Heart right ventricle (tissue), 16 donors: ENCODE data around the gene ZNF438. TPM values are rescaled to one million over a fixed set of nuclear protein-coding genes. Genes with fewer than 3 reads are reported as not detected.

Source experiments
- ATAC-seq, 8 donors: fragments of 200-7000 bp; cut with Tn5 transposase; one replicate each; pipeline ENCODE4 v1.9.1; 2020; ENCODE audit warnings: mild to moderate bottlenecking in 8 of 8, moderate library complexity in 8 of 8, moderate number of reproducible peaks in 1 of 8
- DNase-seq, 2 donors: peaks; one replicate each; pipeline ENCODE4 v3.0.0-alpha.2; 2020
- H3K27ac ChIP-seq, 10 donors: fragments of 200-600 bp; sonication (generic) in 2 of 10; one replicate each; pipeline versions ENCODE4 v1.5.0 to v1.8.0; 2020 to 2022; ENCODE audit warnings: mild to moderate bottlenecking in 3 of 10
- H3K27me3 ChIP-seq, 7 donors: fragments of 200-600 bp; one replicate each; pipeline ENCODE4 v1.8.0; 2021 to 2022; ENCODE audit warnings: mild to moderate bottlenecking in 2 of 7
- H3K36me3 ChIP-seq, 9 donors: fragments of 200-600 bp; sonication (generic) in 1 of 9; one replicate each; pipeline versions ENCODE4 v1.5.0 to v1.8.0; 2020 to 2022; ENCODE audit warnings: mild to moderate bottlenecking in 2 of 9
- H3K4me1 ChIP-seq, 9 donors: fragments of 200-600 bp; sonication (generic) in 1 of 9; one replicate each; pipeline versions ENCODE4 v1.5.0 to v1.8.0; 2020 to 2022; ENCODE audit warnings: mild to moderate bottlenecking in 4 of 9
- H3K4me3 ChIP-seq, 10 donors: fragments of 200-600 bp; sonication (generic) in 2 of 10; one replicate each; pipeline versions ENCODE4 v1.5.0 to v1.8.0; 2020 to 2022; ENCODE audit warnings: mild to moderate bottlenecking in 7 of 10, moderate library complexity in 2 of 10
- H3K9me3 ChIP-seq, 11 donors: fragments of 200-600 bp in 10 of 11; sonication (generic) in 2 of 11; one replicate each; pipeline versions ENCODE4 v1.5.0 to v1.8.0; 2013 to 2022; ENCODE audit warnings: mild to moderate bottlenecking in 2 of 11, control low read depth in 1 of 11, moderate library complexity in 1 of 11
- WGBS, 2 donors: extraction: QIAGEN DNeasy Blood & Tissue Kit; methylation state at CpG; one replicate each; pipeline ENCODE4 v1.1.7; 2013; ENCODE audit warnings: inconsistent platforms in 1 of 2; 5-methylcytosine and 5-hydroxymethylcytosine counted together
- intact Hi-C, 10 donors: fragments of 100-400 bp; cut with DNase I; formaldehyde crosslinking; loops; one replicate each; pipeline versions ENCODE4 v1.11.1 to v1.14.2; 2022
- polyA plus RNA-seq, 2 donors: library from polyadenylated mRNA; stranded (reverse); fragments of 200-250 nt; gene quantifications; one replicate each; pipeline ENCODE4 v1.2.3, GENCODE V29; 2013
- total RNA-seq, 10 donors: library from RNA; stranded (reverse); fragmentation: NEBNext Ultra II Directional in 3 of 10; extraction: Animal tissue kit (Norgen Biotek cat#: 25700) in 3 of 10; gene quantifications; one replicate each; pipeline versions ENCODE4 v1.2.1 to v1.2.4, GENCODE V29; 2021 to 2023
- TF ChIP-seq, protein P1 (sequence below), 9 donors: fragments of 200-600 bp; sonication (generic) in 2 of 9; IDR thresholded peaks; one replicate each; pipeline versions ENCODE4 v1.5.0 to v1.8.0; 2021 to 2022; ENCODE audit warnings: antibody characterized with exemption in 9 of 9, mild to moderate bottlenecking in 5 of 9, moderate library complexity in 1 of 9
- donor health status: Arrhythmogenic right ventricular cardiomyopathy.
- donor health status: ischemic (EF 13 %, LVEDD 7.1; RV severe dilation, severe dysfunction).
- donor health status: healthy with polysubstance abuse.
- donor health status: DM: no; HTN: yes; CAD: no.
- donor health status: DM: no; HTN: no; CAD: no.
- donor health status: ischemic (EF 25% LVEDD 6.9; RV normal size, moderate dysfunction).
- donor health status: ischemic (EF 25% LVEDD 5.7; RV mildly dilated, moderate dysfunction).
- donor health status: healthy.
- donor health status: DM: yes; HTN: yes; CAD: no.
- donor health status: Ischemic cardiomyopathy.
- donor health status: ischemic (EF 35%, LVEDD 5.7; RV mildly dilated, moderate dysfunction).
- donor health status: nonischemic (EF 11% LVEDD 7.7; RV severe dilation, severe dysfunction).
- donor health status: DM: yes; HTN: yes; CAD: no.
- donor health status: PGD.
- donor health status: ischemic (EF 29% LVEDD 5.4; RV normal size, mild dysfunction).
- donor health status: nonischemic (EF 23%, LVEDD 6.1; RV moderate dilation, normal function).

The ZNF438 gene
- total and polyA plus RNA-seq, 12 donors = 7.8 to 21.1 (median 12.4) TPM

DNA sequence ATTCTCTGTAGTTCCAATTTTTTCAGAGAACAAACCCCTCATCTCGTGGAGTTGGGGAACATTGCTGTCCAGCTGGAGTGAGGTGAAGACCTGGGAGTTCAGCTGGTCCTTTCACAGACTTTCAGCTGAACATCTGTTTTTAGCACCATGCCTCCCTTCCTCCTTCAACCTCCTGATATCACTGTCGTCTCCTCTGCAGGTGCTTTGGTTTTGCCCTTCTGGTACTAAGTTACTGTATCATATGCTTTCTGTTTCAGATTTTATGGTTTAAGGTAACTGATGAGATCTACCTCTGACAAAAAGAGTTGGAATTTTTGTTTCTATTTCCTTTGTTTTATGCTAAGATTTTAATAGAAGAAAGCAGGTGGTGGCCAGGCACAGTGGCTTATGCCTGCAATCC, 102.9 kb downstream of the ZNF438 start:
- 75 to 85% methylated on average over 2 of the region's 2 CpGs for WGBS, 2 donors
- ATAC-seq (no peak), DNase-seq (no peak)
- Histone ChIP-seq H3K36me3 (peaks cover 0 to 47% (median 6%) of the 10 kb centered on the region in 9 donors), H3K9me3 (peaks cover 0 to 20% (median 8%) of the 10 kb centered on the region in 11 donors), H3K27me3 (no peaks in the 10 kb centered on the region), H3K4me1 (peaks cover 0 to 4% (median 0%) of the 10 kb centered on the region in 9 donors), H3K4me3 (no peak overlapping the region), H3K27ac (no peak overlapping the region)
- TF ChIP-seq, protein P1, sequence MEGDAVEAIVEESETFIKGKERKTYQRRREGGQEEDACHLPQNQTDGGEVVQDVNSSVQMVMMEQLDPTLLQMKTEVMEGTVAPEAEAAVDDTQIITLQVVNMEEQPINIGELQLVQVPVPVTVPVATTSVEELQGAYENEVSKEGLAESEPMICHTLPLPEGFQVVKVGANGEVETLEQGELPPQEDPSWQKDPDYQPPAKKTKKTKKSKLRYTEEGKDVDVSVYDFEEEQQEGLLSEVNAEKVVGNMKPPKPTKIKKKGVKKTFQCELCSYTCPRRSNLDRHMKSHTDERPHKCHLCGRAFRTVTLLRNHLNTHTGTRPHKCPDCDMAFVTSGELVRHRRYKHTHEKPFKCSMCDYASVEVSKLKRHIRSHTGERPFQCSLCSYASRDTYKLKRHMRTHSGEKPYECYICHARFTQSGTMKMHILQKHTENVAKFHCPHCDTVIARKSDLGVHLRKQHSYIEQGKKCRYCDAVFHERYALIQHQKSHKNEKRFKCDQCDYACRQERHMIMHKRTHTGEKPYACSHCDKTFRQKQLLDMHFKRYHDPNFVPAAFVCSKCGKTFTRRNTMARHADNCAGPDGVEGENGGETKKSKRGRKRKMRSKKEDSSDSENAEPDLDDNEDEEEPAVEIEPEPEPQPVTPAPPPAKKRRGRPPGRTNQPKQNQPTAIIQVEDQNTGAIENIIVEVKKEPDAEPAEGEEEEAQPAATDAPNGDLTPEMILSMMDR (IDR thresholded peaks at IDR 0.05) = no peak
- intact Hi-C loops = no loop called here

DNA sequence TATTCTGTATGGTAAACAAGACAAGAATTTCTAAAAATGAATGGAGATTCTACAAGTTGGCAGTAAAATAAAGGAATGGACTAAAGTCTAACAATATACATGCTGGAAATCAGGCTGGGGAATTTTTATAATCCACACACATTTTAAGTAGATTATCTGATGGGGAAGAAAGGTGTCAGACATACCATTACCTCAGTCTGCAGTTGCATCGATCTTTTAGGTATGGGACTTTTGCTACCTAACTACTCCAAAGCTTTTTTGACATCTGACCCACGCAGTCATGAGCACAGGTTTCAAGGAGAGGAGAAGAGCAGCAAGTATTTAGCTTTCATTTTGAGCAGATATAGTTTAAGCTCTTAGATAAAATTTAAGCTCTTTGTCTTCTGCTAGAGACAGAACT, 113.0 kb downstream of the ZNF438 start:
- H3K4me3 ChIP-seq = no peak overlapping the region
- DNase-seq (no peak), ATAC-seq (no peak)
- H3K36me3 ChIP-seq = peaks cover 0 to 17% (median 0%) of the 10 kb centered on the region in 9 donors
- WGBS, 2 donors = 94 to 97% methylated on average over 2 of the region's 2 CpGs
- peaks cover 0 to under 1% (median 0%) of the 10 kb centered on the region in 11 donors for H3K9me3 ChIP-seq
- no peaks in the 10 kb centered on the region for H3K27me3 ChIP-seq
- peaks cover 0 to 20% (median 9%) of the 10 kb centered on the region in 9 donors for H3K4me1 ChIP-seq
- intact Hi-C loops = loop anchor here in 1 of 10 donors (10.0 kb wide), 1 partner anchor 106 kb away; no protein-coding TSS in a partner anchor
- TF ChIP-seq, protein P1 (IDR thresholded peaks at IDR 0.05) = no peak
- no peak overlapping the region for H3K27ac ChIP-seq

DNA sequence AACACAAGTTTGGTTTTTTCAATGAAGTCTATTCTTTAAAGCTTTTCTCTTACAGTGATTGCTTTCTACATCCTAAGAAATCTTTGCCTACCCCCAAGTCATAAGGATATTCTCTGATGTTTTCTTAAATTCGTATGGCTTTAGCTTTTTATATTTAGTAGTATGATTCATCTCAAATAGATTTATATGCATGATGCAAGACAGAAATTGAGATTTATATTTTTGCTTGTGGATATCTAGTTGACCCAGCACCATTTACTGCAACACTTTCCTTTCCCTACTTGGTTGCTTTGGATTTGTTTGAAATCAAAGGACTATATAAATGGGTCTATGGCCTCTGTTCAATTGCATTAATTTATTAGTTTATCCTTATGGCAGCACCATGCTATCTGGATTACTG, 113.9 kb downstream of the ZNF438 start:
- 73 to 77% methylated on average over 1 of the region's 1 CpG for WGBS, 2 donors

GRCh38 chr10:30917067-30917466, 114.6 kb downstream of the ZNF438 start:
- Histone ChIP-seq H3K27me3 (no peaks in the 10 kb centered on the region), H3K4me3 (no peak overlapping the region), H3K27ac (no peak overlapping the region), H3K36me3 (peaks cover 0 to 9% (median 0%) of the 10 kb centered on the region in 9 donors), H3K4me1 (peaks cover 0 to 29% (median 9%) of the 10 kb centered on the region in 9 donors), H3K9me3 (no peaks in the 10 kb centered on the region)
- TF ChIP-seq, protein P1 (IDR thresholded peaks at IDR 0.05) = no peak
- no peak for ATAC-seq
- DNase-seq = no peak
- 81 to 89% methylated on average over 3 of the region's 3 CpGs for WGBS, 2 donors
- intact Hi-C loops = loop anchor here in 1 of 10 donors (10.0 kb wide), 1 partner anchor 108 kb away; no protein-coding TSS in a partner anchor

More for the DNA sequence above, 113.9 kb downstream of the ZNF438 start:
- DNase-seq = no peak
- intact Hi-C loops = loop anchor here in 1 of 10 donors (10.0 kb wide), 1 partner anchor 107 kb away; no protein-coding TSS in a partner anchor
- TF ChIP-seq, protein P1 (IDR thresholded peaks at IDR 0.05) = no peak
- no peak overlapping the region for H3K27ac ChIP-seq
- no peak overlapping the region for H3K4me3 ChIP-seq
- H3K4me1 ChIP-seq = peaks cover 0 to 23% (median 9%) of the 10 kb centered on the region in 9 donors
- ATAC-seq = no peak
- peaks cover 0 to 10% (median 0%) of the 10 kb centered on the region in 9 donors for H3K36me3 ChIP-seq
- no peaks in the 10 kb centered on the region for H3K27me3 ChIP-seq
- no peaks in the 10 kb centered on the region for H3K9me3 ChIP-seq
